LNCAP (cell line): ENCODE results near the gene MCM6.

Experiments
- CTCF ChIP-seq: fragments of 450-650 bp; IDR thresholded peaks from 2 replicates; pipeline ENCODE4 v1.5.1; 2017; ENCODE audit warnings: mild to moderate bottlenecking

Gene MCM6

GRCh38 chr2:135817951-135818350 lies 58.3 kb downstream of the MCM6 start:
- TF ChIP-seq CTCF, result no peak

GRCh38 chr2:135817466-135817865 lies 58.8 kb downstream of the MCM6 start:
- no peak for TF ChIP-seq CTCF

GRCh38 chr2:135815269-135815668 lies 61.0 kb downstream of the MCM6 start:
- no peak for TF ChIP-seq CTCF

GRCh38 chr2:135812907-135813511 lies 63.2 kb downstream of the MCM6 start:
- no peak for TF ChIP-seq CTCF

GRCh38 chr2:135803278-135803677 lies 73.0 kb downstream of the MCM6 start:
- TF ChIP-seq CTCF, result no peak

- no peak for TF ChIP-seq CTCF
Measured at GRCh38 chr2:135802350-135802749, 73.9 kb downstream of the MCM6 start.

GRCh38 chr2:135800513-135801460 lies 75.5 kb downstream of the MCM6 start:
- no peak for TF ChIP-seq CTCF
